Fibroblast of skin of left biceps (primary cell): ENCODE results near the gene DLGAP4.

Experiments
- DNase-seq, 2 experiments: peaks; one replicate each; pipeline ENCODE4 v3.0.0-alpha.2; 2013; ENCODE audit warnings: low read depth in 2 of 2

Gene DLGAP4

DNA sequence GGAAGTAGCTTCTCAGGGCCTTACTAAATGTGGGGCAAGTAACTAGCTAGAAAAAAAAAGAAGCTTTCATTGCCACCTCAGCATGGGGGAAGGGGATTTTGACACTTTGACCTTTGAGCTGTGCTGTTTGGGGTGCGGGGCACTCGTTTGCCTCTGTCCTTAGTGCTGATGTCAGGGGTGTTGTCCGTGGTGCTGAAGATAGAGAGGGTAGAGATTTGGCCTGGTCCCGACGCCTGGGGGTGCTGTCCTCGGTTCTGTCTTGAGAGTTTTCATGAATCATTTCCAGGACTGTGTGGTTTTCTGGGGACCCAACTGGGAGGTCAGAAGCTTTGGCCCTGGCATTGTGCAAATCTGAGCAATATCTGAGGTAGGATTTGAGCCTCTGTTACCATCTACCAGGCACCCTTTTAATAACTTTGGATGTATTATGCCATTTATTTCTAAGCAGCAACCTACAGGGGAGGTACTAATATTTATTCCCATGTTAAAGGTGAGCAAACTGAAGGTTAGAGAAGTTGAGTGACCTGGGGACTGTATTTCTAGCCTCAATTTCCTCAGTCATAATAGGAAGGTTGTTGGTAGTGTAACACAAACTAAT is 78.0 kb downstream of the DLGAP4 start:
- no peak for DNase-seq

DNA sequence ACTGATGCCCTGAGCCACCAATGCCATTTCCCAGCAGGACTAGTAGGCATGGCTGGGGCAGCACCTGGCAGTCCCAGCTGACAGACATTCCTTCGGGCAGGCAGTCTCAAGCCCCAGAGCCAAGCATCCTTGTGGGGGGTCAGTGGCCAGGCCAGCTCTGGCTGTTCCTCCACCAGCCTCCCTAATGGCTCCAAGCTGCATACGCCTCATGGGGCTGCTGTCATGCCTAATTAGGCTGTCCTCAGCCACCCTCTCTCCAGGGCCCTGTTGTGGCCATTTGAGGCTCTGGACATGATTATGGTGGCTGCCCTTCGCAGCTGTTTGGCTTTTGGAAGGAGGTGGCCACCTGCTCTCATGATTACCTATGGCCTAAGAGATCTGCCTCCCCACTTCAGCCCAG is 79.4 kb downstream of the DLGAP4 start:
- no peak for DNase-seq

DNA sequence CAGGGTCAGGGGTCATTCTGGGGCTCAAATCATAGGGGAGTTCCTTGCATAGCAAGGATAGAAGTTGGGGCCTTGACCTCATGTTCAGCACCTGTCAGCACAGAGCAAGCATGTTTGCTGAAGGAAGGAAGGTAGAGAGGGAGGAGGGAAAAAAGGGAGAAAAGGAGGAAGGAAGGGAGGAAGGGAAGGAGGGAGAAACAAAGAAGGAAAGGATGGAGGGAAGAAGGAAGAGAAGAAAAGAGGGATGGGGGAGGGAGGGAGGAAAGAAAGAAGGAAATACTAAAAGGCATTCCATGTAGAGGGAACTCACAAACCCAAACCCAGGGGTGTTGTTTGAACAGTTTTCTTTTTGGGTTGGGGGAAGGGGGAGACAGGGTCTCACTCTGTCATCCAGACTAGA is 80.1 kb downstream of the DLGAP4 start:
- no peak for DNase-seq

DNA sequence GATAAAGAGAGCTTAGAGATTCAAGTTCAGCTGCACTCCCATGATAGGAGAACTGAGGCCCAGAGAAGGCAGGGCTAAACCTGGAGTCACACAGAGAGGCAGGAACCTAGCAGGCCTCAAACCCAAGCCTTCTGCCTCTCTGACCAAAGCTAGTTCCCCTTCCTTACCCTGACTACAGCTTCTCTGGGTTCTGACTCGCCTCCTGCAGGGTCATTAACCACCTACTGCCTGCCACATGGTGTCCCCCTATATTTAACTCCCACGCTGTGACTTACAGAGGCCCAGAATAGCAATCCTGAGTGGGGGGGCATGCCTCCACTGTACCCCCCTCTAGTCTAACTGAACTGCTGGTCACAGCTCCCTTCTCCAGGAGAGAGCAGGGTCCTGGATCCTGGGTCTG is 84.1 kb downstream of the DLGAP4 start:
- DNase-seq, result no peak

DNA sequence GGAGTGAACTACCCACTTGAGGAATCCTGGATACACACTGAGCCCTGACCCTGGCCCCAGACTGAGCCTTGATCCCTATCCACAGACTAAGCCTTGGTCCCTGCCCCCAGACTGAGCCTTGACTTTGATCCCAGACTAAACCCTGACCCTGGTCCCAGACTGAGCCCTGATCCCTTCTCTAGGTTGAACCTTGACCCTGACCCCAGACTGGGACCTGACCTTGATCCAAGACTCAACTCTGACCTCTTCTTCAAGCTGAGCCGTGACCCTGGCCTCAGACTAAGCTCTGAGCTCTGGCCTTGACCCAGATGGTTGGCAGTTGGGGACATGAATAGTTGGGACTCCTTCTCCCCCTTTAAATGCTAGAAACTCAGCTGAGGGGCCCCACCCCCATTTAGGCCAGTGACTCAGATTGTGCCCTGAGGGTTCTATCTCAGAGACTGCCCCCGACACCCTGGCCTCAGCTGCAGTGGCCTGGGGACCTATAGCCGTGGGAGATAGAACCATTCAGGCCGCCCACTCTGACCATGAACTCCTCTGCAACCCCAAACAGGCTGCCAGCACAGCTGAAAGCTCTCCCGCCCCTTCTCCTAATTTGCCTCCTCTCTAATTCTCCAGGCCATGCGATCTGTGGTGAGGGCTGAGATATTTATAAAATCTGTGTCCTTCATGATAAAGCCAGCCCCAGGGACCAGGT is 84.7 kb downstream of the DLGAP4 start:
- no peak for DNase-seq

DNA sequence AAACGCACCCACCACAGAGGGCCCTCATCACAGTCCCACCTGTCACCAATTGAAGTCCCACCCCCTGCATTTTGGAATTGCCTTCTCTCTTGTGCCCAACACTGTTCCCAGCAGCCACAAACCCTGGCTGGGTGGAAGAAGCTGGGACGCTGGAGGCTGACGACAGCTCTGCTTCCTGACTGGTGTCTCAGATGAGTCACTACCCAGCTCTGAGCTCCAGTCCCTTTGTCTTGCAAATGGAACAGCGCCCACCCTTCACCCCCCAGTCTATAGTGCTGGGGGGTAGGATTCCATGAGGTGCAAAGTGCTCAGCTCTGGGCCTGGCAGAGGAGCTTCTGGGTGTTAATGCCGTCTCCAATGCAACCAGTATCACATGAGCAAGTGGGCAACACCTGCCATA is 85.3 kb downstream of the DLGAP4 start:
- no peak for DNase-seq

DNA sequence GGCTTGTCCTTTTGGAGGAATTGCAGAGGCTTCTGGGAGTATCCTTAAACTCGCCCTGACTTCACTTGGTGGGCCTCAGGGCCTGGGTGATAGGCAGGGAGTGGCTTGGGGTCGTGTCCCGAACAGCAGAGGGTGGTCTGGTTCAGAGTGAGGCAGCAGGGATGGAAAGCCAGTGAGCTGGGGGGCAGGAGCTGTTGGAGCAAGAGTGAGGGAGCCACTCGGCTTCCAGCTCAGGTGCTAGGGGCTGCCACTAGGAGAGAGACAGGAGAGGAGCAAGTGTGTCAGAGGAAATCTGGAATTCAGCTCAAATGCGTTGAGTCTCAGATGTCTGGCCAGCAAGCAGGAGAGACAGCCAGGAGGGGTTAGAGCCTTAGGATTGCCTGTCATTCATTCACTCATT is 85.8 kb downstream of the DLGAP4 start:
- no peak for DNase-seq

DNA sequence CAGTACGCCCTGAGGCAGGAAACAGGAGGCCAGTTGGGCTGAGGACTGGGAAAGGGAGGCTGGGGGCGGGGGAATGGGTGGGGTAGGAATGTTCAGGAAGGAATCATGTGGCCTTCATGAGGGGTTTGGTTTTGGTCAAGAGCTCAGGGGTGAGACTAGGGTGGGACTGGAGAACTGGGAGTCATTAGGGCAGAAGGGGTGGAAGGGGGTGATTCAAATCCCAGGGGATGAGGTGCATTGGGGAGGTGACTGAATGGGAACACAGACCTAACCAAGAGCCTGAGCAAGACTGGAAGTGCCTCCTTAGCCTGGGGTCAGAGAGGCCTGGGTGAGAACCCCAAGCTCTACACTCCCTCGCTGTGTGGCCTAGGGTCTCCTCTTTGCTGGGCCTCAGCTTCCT is 86.8 kb downstream of the DLGAP4 start:
- no peak for DNase-seq

DNA sequence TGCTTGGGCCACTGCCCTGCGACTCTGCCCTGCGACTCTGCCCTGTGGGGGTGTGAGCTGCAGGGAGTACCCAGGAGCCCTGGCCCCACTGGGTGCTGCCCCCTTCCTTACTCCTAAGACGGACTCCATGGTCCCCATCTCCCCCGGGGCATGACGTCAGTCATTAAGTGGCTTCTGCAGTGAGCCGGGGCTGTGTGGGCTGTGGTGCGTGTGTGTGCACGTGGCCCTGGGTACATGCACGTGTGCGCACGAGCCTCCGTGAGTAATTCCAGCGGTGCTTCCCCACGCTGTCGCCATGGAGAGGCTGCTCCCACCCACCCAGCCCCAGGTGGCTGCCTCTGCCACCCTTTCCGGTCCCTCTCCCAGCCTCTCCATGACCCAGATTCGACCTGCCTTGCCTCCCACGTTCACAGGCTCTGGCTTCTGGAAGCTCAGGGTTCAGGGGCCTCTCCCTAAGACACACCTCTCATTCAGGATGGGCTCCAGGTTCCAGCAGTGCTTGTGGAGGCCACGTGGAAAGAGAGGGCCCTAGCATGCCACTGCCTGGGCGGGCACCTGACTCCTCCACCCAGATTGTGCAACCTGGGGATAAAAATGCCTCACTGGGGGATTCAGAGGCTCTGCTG is 88.3 kb downstream of the DLGAP4 start:
- DNase-seq, result no peak

DNA sequence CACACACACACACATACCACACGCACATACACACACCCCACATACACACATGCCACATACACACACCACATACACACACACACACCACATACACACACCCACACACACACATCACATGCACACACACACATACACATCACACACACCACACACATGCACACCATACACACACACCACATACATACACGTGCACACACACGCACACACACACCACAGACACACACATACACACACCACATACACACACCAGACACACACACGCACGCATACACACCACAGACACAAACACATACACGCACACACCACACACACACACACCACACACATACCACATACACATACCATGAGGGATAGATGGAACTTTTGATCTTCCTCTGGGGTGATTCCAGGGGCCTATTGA is 90.2 kb downstream of the DLGAP4 start:
- DNase-seq, result no peak

DNA sequence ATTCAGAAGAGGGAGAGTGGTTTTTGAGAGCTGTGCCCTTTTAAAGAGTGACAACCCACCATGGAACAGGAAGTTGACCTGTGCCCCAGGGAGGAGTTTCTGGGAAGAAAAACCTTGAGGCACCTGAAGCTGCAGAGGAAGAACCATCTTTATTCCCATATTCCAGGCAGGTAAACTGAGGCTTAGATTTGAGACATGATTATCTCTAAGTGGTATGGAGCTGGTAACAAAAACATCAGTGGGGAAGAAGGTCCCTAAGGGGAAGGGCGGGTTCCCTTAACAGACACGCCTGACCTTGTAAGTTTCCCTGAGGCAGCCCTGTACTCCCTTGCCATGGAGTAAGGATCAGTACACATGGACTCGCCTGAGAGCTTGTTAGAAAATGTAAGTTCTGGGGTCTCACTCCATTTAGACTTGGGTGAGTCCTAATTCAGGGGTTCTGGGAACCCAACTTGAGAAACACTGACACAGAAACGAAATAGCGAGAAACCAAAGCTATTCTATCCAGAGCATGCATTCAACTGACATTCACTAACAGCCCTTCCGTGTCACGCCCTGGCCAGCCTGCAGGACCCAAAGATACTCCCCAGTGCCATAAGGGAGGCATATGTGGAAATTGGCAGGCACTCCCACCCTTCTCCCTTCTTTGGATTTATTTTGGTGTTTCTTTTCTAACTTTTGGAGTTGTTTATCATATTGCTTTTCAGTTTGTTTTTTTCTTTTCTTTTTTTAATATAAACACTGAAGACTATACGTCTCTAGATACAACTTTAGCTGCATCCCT is 90.9 kb downstream of the DLGAP4 start:
- DNase-seq, result no peak

DNA sequence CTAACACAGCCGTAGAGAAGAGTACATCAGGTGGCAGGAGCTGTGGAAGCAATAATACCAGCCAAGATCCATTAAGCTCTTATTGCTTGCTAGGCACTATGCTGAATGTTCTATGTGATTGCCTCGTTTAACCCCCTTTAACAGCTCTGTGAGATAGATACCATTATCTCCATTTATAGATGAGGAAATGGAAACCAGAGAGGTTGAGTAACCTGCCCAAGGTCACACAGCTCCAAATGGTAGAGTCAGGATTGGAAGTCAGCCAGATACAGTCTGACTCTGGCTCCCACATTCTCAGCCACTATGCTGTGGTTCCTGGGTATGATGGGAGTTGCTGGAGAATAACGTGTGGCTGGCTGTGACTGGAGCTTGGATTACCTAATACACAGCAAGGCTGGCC is 92.4 kb downstream of the DLGAP4 start:
- DNase-seq, result no peak

DNA sequence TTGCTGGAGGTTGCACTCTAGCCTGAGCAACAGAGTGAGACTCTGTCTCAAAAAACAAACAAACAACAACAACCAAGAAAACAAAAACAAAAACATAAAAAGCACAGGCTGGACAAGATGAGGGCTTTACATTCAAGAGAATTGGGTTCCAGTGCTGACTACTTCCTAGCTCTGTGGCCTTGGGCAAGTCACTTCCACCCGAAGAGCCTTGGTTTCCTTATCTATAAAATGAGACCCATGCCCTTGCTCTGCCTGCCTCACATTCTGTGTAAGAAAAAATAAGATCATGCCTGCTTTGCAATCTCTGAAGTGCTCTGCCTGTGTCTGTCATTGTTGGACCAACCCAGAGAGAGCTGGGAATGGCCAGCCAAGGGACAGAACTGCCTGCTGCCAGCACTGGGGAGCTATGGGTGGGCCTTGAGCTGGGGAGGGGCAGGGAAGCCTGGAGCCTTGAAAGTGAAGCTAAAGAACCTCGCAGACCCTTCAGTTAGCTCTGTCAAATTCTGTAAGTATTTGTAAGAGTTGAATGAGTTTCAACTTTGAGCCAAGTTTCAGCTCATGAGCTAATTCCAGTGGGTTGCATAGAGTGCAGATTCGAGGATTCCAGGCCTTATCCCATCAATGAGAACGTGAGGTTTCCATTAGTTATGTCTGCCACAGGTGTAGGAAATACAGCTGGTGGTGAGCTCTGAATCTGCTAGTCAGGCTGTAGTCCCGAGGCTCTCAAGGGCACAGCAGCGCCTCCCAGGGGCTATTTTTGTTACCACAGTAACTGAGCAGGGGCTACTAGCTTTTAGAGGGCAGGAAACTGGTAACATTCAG is 93.2 kb downstream of the DLGAP4 start:
- no peak for DNase-seq

DNA sequence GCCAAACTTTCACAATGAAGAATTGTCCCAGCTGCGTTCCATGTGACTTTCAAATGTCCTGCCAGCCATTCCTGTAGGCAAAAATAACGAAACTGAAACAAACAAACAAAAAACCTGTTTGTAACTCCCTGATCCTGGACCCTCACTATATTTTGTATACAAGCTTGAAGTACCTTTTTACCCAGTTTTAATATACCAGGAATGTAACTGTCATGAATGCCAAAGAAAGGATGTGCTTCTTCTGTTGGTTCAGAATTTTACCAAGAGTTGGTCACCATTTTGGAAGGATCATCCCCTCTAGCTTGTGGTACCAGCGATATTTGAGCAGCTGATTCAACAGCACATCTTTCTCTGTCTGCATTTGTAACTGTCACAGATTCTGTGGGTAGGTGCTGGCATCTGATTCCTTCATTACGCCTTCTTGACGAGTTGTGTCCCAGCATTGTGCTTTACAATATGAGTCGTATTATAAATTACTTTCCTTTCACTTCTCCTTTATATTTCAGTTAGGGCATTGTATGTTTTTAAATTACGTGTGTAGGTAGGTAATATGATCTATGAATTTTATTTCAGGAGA is 93.9 kb downstream of the DLGAP4 start:
- DNase-seq, result no peak

DNA sequence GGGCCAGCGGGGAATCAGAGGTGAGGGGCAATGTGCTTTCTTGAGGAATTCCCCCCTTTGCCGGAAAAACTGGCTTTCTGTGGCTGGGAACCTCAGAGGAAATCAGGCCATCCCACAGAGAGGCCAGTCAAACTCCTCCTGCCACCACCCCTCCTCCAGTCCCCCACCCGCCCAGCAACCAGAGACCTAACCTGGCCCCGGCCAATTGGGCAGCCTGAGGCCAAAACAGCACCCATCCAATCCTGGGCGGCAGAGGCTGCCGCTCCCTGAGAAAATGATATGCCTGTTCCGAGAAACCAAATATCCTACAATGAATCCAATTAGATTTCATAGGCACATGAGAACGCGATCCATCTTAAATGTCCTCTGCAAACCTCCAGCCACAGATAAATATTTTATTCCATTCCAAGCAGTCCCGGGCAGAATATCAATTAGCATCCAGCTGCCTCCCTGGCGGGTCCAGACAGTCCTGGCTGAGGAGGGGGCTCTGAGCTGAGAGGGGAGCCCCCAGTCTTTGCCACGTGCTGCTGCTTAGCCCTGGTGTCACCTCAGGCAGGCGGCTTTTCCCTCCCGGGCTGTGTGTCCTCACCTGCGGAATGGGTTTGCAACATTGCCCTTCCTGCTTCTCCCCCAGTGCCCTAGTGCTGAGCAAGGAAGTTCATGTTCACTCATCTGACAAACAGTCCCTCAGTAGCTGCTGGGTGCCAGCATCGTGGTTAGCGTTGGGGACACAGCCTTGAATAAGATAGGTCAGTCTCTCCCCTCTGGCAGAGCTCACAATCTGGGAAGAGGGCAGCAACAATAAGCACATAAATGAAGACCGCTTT is 95.0 kb downstream of the DLGAP4 start:
- DNase-seq, result no peak

DNA sequence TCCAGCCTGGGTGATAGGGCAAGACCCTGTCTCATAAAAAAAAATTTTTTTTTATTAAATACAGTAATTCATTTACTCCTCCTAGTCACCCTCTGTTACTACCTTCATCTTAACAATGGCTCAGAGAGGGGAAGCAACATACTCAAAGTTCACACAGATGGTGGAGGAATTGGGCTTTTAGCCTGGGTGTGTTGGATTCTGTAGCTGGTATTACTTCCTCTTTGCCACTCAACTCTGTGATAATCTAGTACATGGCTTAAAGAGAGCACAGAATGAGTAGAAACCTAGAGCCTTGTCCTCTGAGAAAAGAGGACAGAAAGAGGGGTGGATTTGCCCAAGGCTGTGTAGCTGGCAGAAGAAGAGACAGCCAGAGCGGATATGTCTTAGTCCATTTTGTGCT is 96.6 kb downstream of the DLGAP4 start:
- no peak for DNase-seq

DNA sequence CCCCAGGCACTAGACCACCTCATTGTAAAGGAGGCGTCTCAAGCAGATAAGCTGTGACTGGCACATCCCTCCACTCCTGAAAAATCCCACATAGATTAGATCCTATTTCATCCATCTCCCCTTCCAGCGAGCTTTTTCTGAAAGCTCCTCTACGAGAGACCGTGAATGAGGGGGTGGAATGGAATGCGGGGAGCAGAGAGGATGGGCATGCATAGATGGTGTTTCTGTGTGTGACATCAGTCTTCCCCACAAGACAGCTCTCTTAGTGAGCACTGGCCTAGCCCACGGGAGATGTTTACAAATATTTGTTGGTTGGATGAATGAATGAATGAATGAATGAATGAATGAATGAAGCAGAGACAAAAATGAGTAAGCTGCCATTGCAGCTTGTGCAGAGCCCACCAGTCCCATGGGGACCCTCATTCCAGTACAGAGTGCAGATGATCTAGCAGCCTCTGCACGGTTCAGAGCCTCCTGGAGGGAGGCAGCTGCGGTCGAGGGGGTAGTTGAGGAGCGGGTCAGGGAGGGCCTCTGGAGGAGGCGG is 98.4 kb downstream of the DLGAP4 start:
- DNase-seq, result no peak

DNA sequence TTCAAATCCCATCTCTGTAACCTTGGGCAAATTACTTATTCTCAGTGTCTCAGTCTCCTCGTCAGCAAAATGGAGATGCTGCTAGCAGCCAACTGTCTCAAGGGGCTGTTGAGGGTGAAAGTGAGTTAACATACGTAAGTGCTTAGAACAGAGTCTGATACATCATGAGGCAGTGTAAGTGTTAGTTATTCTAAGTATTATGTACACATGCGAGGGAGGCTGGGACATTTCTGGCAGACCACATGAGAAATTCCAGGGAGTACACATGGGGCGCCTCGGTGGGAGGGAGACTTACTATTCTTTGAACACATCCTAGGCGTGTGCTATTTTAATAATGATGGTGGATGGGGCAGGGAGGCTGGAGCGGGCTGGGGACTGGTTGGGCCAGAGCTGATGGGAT is 99.1 kb downstream of the DLGAP4 start:
- no peak for DNase-seq

DNA sequence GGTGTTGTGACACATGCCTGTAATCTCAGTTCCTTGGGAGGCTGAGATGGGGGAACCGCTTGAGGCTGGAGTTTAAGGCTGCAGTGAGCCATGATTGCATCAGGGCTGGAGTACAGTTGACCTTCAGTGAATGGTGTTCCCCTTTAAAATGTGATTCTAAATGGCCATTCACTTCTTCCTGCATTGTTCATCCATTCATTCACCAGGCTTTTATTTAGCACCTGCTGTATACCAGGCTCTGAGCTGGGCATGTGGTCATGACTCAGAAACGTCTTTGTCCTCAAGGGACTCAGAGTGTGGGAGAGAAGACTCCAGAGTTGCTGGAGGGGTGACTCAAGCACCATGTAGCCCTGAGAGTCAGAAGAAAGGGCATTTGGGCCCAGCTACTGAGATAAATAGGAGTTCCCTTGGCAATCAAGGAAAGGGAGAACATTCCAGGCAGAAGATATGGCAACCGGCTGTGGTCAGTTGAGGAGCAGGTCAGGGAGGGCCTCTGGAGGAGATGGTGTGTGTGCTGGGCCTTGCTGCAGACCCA is 101.1 kb downstream of the DLGAP4 start:
- DNase-seq, result no peak

DNA sequence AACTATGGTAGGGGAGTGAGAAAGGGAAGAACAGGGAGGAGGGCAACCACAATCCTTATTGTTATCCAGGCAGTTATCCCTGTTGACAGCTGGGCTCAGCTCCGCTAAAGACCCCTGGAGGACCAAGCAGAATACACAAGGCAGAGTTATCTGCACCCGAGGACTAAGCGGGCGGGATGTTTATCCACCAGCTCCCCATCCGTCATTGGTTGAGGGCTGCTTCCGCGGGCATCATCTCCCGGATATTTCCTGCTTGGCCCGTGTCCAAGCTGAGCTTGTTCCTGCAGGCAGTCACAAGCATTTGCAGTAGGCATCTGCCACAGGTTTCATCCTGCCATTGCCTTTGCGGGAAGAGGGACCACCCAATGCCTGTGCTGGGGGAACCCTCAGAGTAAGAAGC is 102.1 kb downstream of the DLGAP4 start:
- no peak for DNase-seq
